GM12892 (cell line): Measurements from ENCODE around the gene SEMA4F.

Source experiments
- POLR2A ChIP-seq: IDR thresholded peaks from 2 replicates; pipeline ENCODE4 v1.6.1; 2011; ENCODE audit warnings: low read depth, low read length, control low read depth
- POLR2AphosphoS5 ChIP-seq: IDR thresholded peaks from 2 replicates; pipeline ENCODE4 v1.6.1; 2011; ENCODE audit warnings: low read depth, low read length, control low read depth
- TAF1 ChIP-seq: IDR thresholded peaks from 2 replicates; pipeline ENCODE4 v1.6.1; 2011; ENCODE audit warnings: low read depth, mild to moderate bottlenecking, control low read depth, low read length, borderline replicate concordance

GRCh38 chr2:74619651-74620297 lies 34.3 kb upstream of the SEMA4F start:
- no peak for TF ChIP-seq POLR2AphosphoS5
- TF ChIP-seq TAF1 = no peak
- no peak for TF ChIP-seq POLR2A
